IMR-90 (cell line): ENCODE measurements around the gene CCR5AS.
A peak's percentile ranks its signal among the peaks of the same experiment; 100 is the strongest.
"Not testable (repeated sequence)": the region's sequence is repeated elsewhere in the genome, so short reads cannot be mapped to it uniquely, and the experiment has no call there.

Source experiments
- ATAC-seq: fragments of 200-7000 bp; cut with Tn5 transposase; 2 replicates; pipeline ENCODE4 v1.9.1; 2020; ENCODE audit warnings: low read depth, mild to moderate bottlenecking, moderate library complexity
- BruUV-seq: library from RNA; stranded (reverse); fragments of 400-500 nt; replicated peaks from 2 replicates; lab custom pipeline; 2021; lab: Mats Ljungman, UMichigan
- CTCF ChIA-PET: fragments of 300-600 bp; formaldehyde crosslinking; extraction: SDS; loops from one replicate; lab custom pipeline; 2021; ENCODE audit warnings: antibody characterized with exemption; lab: Yijun Ruan, JAX
- POLR2A ChIA-PET: fragments of 300-600 bp; sonication (Branson Sonifier 250); formaldehyde crosslinking; loops from one replicate; lab custom pipeline; 2022; ENCODE audit warnings: antibody characterized with exemption; ENCODE audit not compliant: unreplicated experiment; lab: Charles Lee
- DNase-seq: peaks from one replicate; pipeline ENCODE4 v3.0.0; 2013
- H2AFZ ChIP-seq: replicated peaks from 2 replicates; pipeline ENCODE3; 2013; ENCODE audit warnings: low read length, mild to moderate bottlenecking; ENCODE audit not compliant: poor library complexity
- H2AK5ac ChIP-seq: 2 replicates; pipeline ENCODE4 v1.6.1; 2013; ENCODE audit warnings: low read depth, low read length, inconsistent platforms
- H2AK9ac ChIP-seq: replicated peaks from 2 replicates; pipeline ENCODE3; 2013; ENCODE audit warnings: mild to moderate bottlenecking, low read depth, low read length, moderate library complexity; ENCODE audit not compliant: poor library complexity
- H2BK120ac ChIP-seq: 2 replicates; pipeline ENCODE4 v1.6.1; 2013; ENCODE audit warnings: low read depth, low read length, inconsistent platforms
- H2BK15ac ChIP-seq: 3 replicates; pipeline ENCODE4 v1.6.1; 2013; ENCODE audit warnings: low read depth, low read length, inconsistent platforms
- H2BK20ac ChIP-seq: 2 replicates; pipeline ENCODE4 v1.6.1; 2013; ENCODE audit warnings: low read depth, mild to moderate bottlenecking, inconsistent platforms, low read length, moderate library complexity
- H2BK5ac ChIP-seq: 2 replicates; pipeline ENCODE4 v1.6.1; 2013; ENCODE audit warnings: mild to moderate bottlenecking, low read depth, low read length, inconsistent platforms; ENCODE audit not compliant: poor library complexity, severe bottlenecking
- H3K14ac ChIP-seq: replicated peaks from 2 replicates; pipeline ENCODE4 v1.6.1; 2013; ENCODE audit warnings: low read depth, low read length, inconsistent platforms
- H3K18ac ChIP-seq: 2 replicates; pipeline ENCODE4 v1.6.1; 2013; ENCODE audit warnings: low read depth, low read length, control low read depth
- H3K23ac ChIP-seq: 2 replicates; pipeline ENCODE4 v1.6.1; 2013; ENCODE audit warnings: low read depth, low read length, inconsistent platforms
- H3K27ac ChIP-seq: 2 replicates; pipeline ENCODE4 v1.5.1; 2013; ENCODE audit warnings: mild to moderate bottlenecking, control low read depth, low read length; ENCODE audit not compliant: insufficient read depth
- H3K27me3 ChIP-seq: 2 replicates; pipeline ENCODE4 v1.6.1; 2013; ENCODE audit warnings: low read length; ENCODE audit not compliant: control insufficient read depth, insufficient read depth
- H3K36me3 ChIP-seq: 2 replicates; pipeline ENCODE4 v1.6.1; 2013; ENCODE audit warnings: low read length, mixed read lengths; ENCODE audit not compliant: control insufficient read depth, insufficient read depth
- H3K4ac ChIP-seq: 2 replicates; pipeline ENCODE4 v1.6.1; 2013; ENCODE audit warnings: low read depth, low read length, inconsistent platforms
- H3K4me1 ChIP-seq: 2 replicates; pipeline ENCODE4 v1.6.1; 2013; ENCODE audit warnings: low read length, mixed read lengths; ENCODE audit not compliant: control insufficient read depth, insufficient read depth
- H3K4me2 ChIP-seq: 2 replicates; pipeline ENCODE4 v1.6.1; 2013; ENCODE audit warnings: low read depth, mild to moderate bottlenecking, control low read depth, low read length, moderate library complexity
- H3K4me3 ChIP-seq: 2 replicates; pipeline ENCODE4 v1.5.1; 2013; ENCODE audit warnings: low read depth, mild to moderate bottlenecking, control low read depth, low read length, moderate library complexity; ENCODE audit not compliant: insufficient read depth
- H3K56ac ChIP-seq: 2 replicates; pipeline ENCODE4 v1.6.1; 2013; ENCODE audit warnings: low read length, inconsistent platforms; ENCODE audit not compliant: insufficient read depth; ENCODE audit errors: extremely low read depth
- H3K79me1 ChIP-seq, 2 experiments: 2 replicates each; pipeline ENCODE4 v1.6.1; 2013; ENCODE audit warnings: low read length in 2 of 2, inconsistent platforms in 1 of 2, low read depth in 1 of 2
- H3K9ac ChIP-seq: 2 replicates; pipeline ENCODE4 v1.6.1; 2013; ENCODE audit warnings: low read depth, low read length, control low read depth
- H3K9me1 ChIP-seq: 2 replicates; pipeline ENCODE4 v1.6.1; 2013; ENCODE audit warnings: low read length, inconsistent platforms; ENCODE audit not compliant: insufficient read depth
- H3K9me3 ChIP-seq: 2 replicates; pipeline ENCODE4 v1.6.1; 2013; ENCODE audit warnings: low read length; ENCODE audit not compliant: control insufficient read depth, insufficient read depth
- H4K20me1 ChIP-seq: 2 replicates; pipeline ENCODE4 v1.6.1; 2013; ENCODE audit warnings: low read length, inconsistent platforms; ENCODE audit not compliant: insufficient read depth
- H4K5ac ChIP-seq: 2 replicates; pipeline ENCODE4 v1.6.1; 2013; ENCODE audit warnings: mild to moderate bottlenecking, low read depth, low read length, control low read depth
- H4K8ac ChIP-seq, 2 experiments: 2 replicates each; pipeline ENCODE4 v1.6.1; 2013; ENCODE audit warnings: low read depth in 2 of 2, low read length in 2 of 2, control low read depth in 1 of 2, inconsistent platforms in 1 of 2
- H4K91ac ChIP-seq: 2 replicates; pipeline ENCODE4 v1.6.1; 2013; ENCODE audit warnings: low read depth, low read length, inconsistent platforms; ENCODE audit not compliant: insufficient read depth
- POLR2A ChIP-seq: IDR thresholded peaks from 2 replicates; pipeline ENCODE4 v1.6.1; 2012; ENCODE audit warnings: mild to moderate bottlenecking, low read depth, low read length
- RAD21 ChIP-seq: IDR thresholded peaks from 2 replicates; pipeline ENCODE4 v1.6.1; 2012; ENCODE audit warnings: low read length, improper control_type of control experiment
- RCOR1 ChIP-seq: IDR thresholded peaks from 2 replicates; pipeline ENCODE4 v1.6.1; 2012; ENCODE audit warnings: mild to moderate bottlenecking, low read length, improper control_type of control experiment; ENCODE audit not compliant: insufficient replicate concordance
- WGBS, 2 experiments: methylation state at CpG; one replicate each; pipeline versions ENCODE4 v1.1.5 to v1.1.7; 2013; ENCODE audit warnings: missing lambda C conversion rate in 2 of 2; ENCODE audit not compliant: insufficient read length in 1 of 2; ENCODE audit errors: extremely low coverage in 2 of 2; 5-methylcytosine and 5-hydroxymethylcytosine counted together
- dilution Hi-C: fragments of 300-500 bp; cut with HindIII; formaldehyde crosslinking; loops from one replicate; pipeline ENCODE4 v1.14.3; 2018; ENCODE audit warnings: low sequenced_read_pairs; ENCODE audit not compliant: unreplicated experiment
- in situ Hi-C: fragments of 300-500 bp; cut with MboI; formaldehyde crosslinking; loops from 3 replicates; pipeline ENCODE4 v1.14.3; 2019; ENCODE audit warnings: low sequenced_read_pairs, inconsistent platforms, mixed read lengths
- intact Hi-C: fragments of 100-400 bp; cut with micrococcal nuclease; formaldehyde crosslinking; loops from 2 replicates; pipeline ENCODE4 v1.10.0; 2022
- TF ChIP-seq, protein P1 (sequence below): conservative IDR thresholded peaks from 2 replicates; pipeline ENCODE4 v1.5.1; 2012; ENCODE audit warnings: mild to moderate bottlenecking, low read depth, low read length, improper control_type of control experiment

CCR5AS gene

DNA sequence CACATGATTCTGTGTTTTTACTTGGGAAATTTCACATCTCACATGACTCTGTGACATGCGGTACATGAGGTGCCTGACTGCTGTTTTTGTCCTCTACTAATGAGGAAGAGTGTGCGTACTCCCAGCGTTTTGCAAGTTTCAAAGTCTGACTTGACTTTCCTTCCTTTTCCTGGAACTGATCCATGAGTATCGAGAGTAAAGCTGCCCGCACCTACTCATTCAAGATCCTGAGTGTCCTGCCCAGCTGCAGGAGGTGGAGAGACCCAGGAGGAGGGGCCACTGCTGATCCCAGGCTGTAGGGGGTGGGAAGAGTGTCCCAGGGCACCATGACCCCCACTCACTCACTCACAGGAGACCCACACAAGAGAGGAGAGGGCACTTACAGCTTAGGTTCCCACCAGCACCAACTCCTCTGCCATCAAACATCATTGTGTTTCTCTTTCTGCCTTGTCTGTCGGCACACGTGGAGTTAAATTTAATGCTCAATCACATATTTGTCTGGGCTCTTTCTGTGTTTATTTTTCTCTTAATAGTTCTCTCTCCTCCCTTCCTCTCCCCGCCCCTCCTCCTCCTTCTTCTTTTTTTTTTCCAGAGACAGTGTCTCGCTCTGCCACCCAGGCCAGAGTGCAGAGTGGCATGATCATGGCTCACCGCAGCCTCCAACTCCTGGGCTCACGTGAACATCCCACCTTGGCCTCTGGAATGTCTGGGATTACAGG is 1.4 kb downstream of the CCR5AS start:
- peaks cover 0 to 4% of the 10 kb centered on the region in 2 experiments; a peak in 1 of 4 replicates for H3K79me1 ChIP-seq
- no peak overlapping the region for H3K9ac ChIP-seq
- H3K4ac ChIP-seq = peak overlapping the region; percentile 30; the same call in 1 of the 2 replicates
- no peak overlapping the region for H3K23ac ChIP-seq
- no peaks in the 10 kb centered on the region for H3K9me3 ChIP-seq
- peak overlapping the region; percentile 2; the same call in 2 of the 3 replicates for H2BK15ac ChIP-seq
- H2AK5ac ChIP-seq = no peak overlapping the region
- no peak overlapping the region for H3K56ac ChIP-seq
- in situ Hi-C loops = no loop called here
- TF ChIP-seq POLR2A = no peak
- TF ChIP-seq RCOR1 = no peak
- TF ChIP-seq, protein P1, sequence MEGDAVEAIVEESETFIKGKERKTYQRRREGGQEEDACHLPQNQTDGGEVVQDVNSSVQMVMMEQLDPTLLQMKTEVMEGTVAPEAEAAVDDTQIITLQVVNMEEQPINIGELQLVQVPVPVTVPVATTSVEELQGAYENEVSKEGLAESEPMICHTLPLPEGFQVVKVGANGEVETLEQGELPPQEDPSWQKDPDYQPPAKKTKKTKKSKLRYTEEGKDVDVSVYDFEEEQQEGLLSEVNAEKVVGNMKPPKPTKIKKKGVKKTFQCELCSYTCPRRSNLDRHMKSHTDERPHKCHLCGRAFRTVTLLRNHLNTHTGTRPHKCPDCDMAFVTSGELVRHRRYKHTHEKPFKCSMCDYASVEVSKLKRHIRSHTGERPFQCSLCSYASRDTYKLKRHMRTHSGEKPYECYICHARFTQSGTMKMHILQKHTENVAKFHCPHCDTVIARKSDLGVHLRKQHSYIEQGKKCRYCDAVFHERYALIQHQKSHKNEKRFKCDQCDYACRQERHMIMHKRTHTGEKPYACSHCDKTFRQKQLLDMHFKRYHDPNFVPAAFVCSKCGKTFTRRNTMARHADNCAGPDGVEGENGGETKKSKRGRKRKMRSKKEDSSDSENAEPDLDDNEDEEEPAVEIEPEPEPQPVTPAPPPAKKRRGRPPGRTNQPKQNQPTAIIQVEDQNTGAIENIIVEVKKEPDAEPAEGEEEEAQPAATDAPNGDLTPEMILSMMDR = no peak
- no peak for TF ChIP-seq RAD21
- peak overlapping the region; percentile 75 for H2AFZ ChIP-seq
- no peaks in the 10 kb centered on the region for H3K36me3 ChIP-seq
- H2AK9ac ChIP-seq = no peak overlapping the region
- WGBS, 2 experiments = no CpG with 5 or more reads among the region's 11 CpGs
- no peak overlapping the region for H3K27ac ChIP-seq
- ChIA-PET POLR2A (no interaction called here), CTCF (interaction anchor here (0.7 kb wide), 1 partner anchor 325 kb away, joined by 3 read pairs; no protein-coding TSS in a partner anchor)
- peaks cover 8% of the 10 kb centered on the region for H3K9me1 ChIP-seq
- peak overlapping the region; percentile 16 for H3K18ac ChIP-seq
- intact Hi-C loops = no loop called here
- 0 out of 2 replicates have a peak overlapping the region, but pooled peaks have one; percentile 32 for H2BK20ac ChIP-seq
- H4K8ac ChIP-seq = peak overlapping the region; percentile 58 to 59; a peak in 2 of 4 replicates
- peak overlapping the region; percentile 70 for H4K91ac ChIP-seq
- H2BK5ac ChIP-seq = no peak overlapping the region
- peak overlapping the region; percentile 27; the same call in 1 of the 2 replicates for H3K4me2 ChIP-seq
- peak overlapping the region; percentile 22; the same call in 1 of the 2 replicates for H3K14ac ChIP-seq
- peak overlapping the region; percentile 65 for H2BK120ac ChIP-seq
- DNase-seq (peak; percentile 12), ATAC-seq (0 out of 2 replicates have a peak, but pooled peaks have one; percentile 7)
- H4K5ac ChIP-seq = peak overlapping the region; percentile 57; the same call in 1 of the 2 replicates
- no peak overlapping the region for H3K4me3 ChIP-seq
- dilution Hi-C loops = no loop called here
- H4K20me1 ChIP-seq = no peaks in the 10 kb centered on the region
- no peaks in the 10 kb centered on the region; the same call in 1 of the 2 replicates for H3K27me3 ChIP-seq
- H3K4me1 ChIP-seq = peaks cover 20% of the 10 kb centered on the region
- BruUV-seq = no TSS peak

DNA sequence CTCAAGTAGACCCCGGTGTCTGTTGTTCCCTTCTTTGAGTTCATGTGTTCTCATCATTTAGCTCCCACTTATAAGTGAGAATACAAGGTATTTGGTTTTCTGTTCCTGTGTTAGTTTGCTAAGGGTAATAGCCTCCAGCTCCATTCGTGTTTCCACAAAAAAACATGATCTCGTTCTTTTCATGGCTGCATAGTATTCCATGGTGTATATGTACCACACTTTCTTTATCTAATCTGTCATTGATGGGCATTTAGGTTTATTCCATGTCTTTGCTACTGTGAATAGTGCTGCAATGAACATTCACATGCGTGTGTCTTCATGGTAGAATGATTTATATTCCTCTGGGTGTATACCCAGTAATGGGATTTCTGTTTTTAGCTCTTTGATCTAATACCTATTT is 4.0 kb downstream of the CCR5AS start:
- H3K36me3 ChIP-seq, H4K8ac ChIP-seq, H4K20me1 ChIP-seq, H3K4me2 ChIP-seq, H3K9me1 ChIP-seq, H2BK120ac ChIP-seq, H3K14ac ChIP-seq, H4K5ac ChIP-seq, H3K9ac ChIP-seq, H3K9me3 ChIP-seq, H2AK9ac ChIP-seq, H3K18ac ChIP-seq, H3K27me3 ChIP-seq, intact Hi-C loops, dilution Hi-C loops, H2BK5ac ChIP-seq, H2BK15ac ChIP-seq, H3K79me1 ChIP-seq, H3K4me3 ChIP-seq, ATAC-seq, H2BK20ac ChIP-seq, POLR2A ChIA-PET, H4K91ac ChIP-seq, H3K4ac ChIP-seq, DNase-seq, H2AK5ac ChIP-seq, H3K56ac ChIP-seq, CTCF ChIA-PET, H2AFZ ChIP-seq, in situ Hi-C loops, BruUV-seq, H3K23ac ChIP-seq, H3K27ac ChIP-seq: not testable (repeated sequence)
- H3K4me1 ChIP-seq = peaks cover 19% of the 10 kb centered on the region
- no CpG with 5 or more reads among the region's 4 CpGs for WGBS, 2 experiments
